ENCODE data around the gene PEAK1.

DNA sequence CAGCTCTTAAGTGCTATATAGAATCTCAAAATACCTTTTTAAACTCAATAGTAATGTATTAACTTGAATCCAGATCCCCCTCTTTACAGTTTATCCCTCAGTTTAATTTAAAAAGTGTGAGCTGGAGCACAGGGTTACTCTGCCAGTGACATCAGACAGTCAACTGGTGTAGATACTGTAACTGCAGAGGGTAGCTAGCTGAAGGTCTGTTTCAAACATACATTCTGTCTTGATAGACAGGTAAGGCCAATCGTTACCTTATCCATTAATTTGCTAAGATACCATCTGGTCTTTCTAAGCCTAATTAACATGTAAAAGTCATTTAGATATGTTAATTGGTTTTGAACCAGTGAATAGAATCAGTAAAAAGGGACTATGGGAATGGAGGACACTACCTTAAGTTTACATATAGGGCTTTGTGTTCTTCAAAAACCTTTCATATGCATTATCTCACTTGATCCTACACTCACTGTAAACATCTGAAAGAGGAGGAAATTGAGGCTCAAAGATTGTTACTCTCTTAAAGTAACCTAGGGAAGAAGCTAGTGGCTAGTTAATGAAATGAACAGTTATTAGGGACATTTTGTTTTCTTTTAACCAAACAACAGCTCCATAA, 289.5 kb downstream of the PEAK1 start:
- TF ChIP-seq, protein P1, sequence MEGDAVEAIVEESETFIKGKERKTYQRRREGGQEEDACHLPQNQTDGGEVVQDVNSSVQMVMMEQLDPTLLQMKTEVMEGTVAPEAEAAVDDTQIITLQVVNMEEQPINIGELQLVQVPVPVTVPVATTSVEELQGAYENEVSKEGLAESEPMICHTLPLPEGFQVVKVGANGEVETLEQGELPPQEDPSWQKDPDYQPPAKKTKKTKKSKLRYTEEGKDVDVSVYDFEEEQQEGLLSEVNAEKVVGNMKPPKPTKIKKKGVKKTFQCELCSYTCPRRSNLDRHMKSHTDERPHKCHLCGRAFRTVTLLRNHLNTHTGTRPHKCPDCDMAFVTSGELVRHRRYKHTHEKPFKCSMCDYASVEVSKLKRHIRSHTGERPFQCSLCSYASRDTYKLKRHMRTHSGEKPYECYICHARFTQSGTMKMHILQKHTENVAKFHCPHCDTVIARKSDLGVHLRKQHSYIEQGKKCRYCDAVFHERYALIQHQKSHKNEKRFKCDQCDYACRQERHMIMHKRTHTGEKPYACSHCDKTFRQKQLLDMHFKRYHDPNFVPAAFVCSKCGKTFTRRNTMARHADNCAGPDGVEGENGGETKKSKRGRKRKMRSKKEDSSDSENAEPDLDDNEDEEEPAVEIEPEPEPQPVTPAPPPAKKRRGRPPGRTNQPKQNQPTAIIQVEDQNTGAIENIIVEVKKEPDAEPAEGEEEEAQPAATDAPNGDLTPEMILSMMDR (IDR thresholded peaks at IDR 0.05; ENCODE audit: insufficient read depth, low read length, poor library complexity, severe bottlenecking) = no peak
- TF ChIP-seq EZH2phosphoT487 (conservative IDR thresholded peaks at IDR 0.05; ENCODE audit: low read length) = no peak

All from SU-DHL-6 (cell line).